Mesenchymal stem cell (in vitro differentiated cells and primary cell): Measurements from ENCODE around the gene FADD.
A peak's percentile ranks its signal among the peaks of the same experiment; 100 is the strongest.

Experiments used
- DNase-seq: peaks from one replicate; pipeline ENCODE4 v3.0.0-alpha.2; 2013
- H2AFZ ChIP-seq: one replicate; pipeline ENCODE4 v1.6.1; 2013; ENCODE audit warnings: low read depth, mild to moderate bottlenecking, control low read depth, inconsistent platforms, low read length, moderate library complexity
- H2AK5ac ChIP-seq: 2 replicates; pipeline ENCODE4 v1.6.1; 2013; ENCODE audit warnings: low read length, moderate library complexity, mild to moderate bottlenecking, inconsistent platforms; ENCODE audit not compliant: severe bottlenecking
- H2BK120ac ChIP-seq: one replicate; pipeline ENCODE4 v1.6.1; 2013; ENCODE audit warnings: low read depth, mild to moderate bottlenecking, inconsistent platforms, low read length, moderate library complexity
- H2BK12ac ChIP-seq, 2 experiments: one replicate each; pipeline ENCODE4 v1.6.1; 2013; ENCODE audit warnings: inconsistent platforms in 2 of 2, low read length in 2 of 2, mild to moderate bottlenecking in 2 of 2, moderate library complexity in 2 of 2, control low read depth in 1 of 2
- H2BK15ac ChIP-seq: one replicate; pipeline ENCODE4 v1.6.1; 2013; ENCODE audit warnings: mild to moderate bottlenecking, low read depth, inconsistent platforms; ENCODE audit not compliant: poor library complexity, severe bottlenecking
- H2BK5ac ChIP-seq: 2 replicates; pipeline ENCODE4 v1.6.1; 2013; ENCODE audit warnings: low read depth, mild to moderate bottlenecking, low read length, control low read depth, inconsistent platforms; ENCODE audit not compliant: poor library complexity, severe bottlenecking
- H3K14ac ChIP-seq, 2 experiments: one replicate each; pipeline ENCODE4 v1.6.1; 2013; ENCODE audit warnings: inconsistent platforms in 2 of 2, low read length in 2 of 2, control low read depth in 1 of 2, mild to moderate bottlenecking in 1 of 2, moderate library complexity in 1 of 2
- H3K18ac ChIP-seq, 2 experiments: one replicate each; pipeline ENCODE4 v1.6.1; 2013; ENCODE audit warnings: inconsistent platforms in 2 of 2, low read length in 2 of 2, control low read depth in 1 of 2, low read depth in 1 of 2, mild to moderate bottlenecking in 1 of 2
- H3K23ac ChIP-seq, 2 experiments: one replicate each; pipeline ENCODE4 v1.6.1; 2013; ENCODE audit warnings: inconsistent platforms in 2 of 2, low read length in 2 of 2, mild to moderate bottlenecking in 2 of 2, moderate library complexity in 2 of 2, control low read depth in 1 of 2
- H3K27ac ChIP-seq: 2 replicates; pipeline ENCODE4 v1.5.1; 2013; ENCODE audit warnings: mild to moderate bottlenecking, moderate library complexity, low read length, control low read depth, inconsistent platforms; ENCODE audit not compliant: poor library complexity, severe bottlenecking
- H3K27me3 ChIP-seq, 2 experiments: 2 replicates each; pipeline versions ENCODE4 v1.6.1 to v1.7.0; 2013; ENCODE audit warnings: low read length in 2 of 2, mild to moderate bottlenecking in 2 of 2, moderate library complexity in 2 of 2, control low read depth in 1 of 2, inconsistent platforms in 1 of 2; ENCODE audit not compliant: control insufficient read depth in 1 of 2, insufficient read depth in 1 of 2
- H3K36me3 ChIP-seq, 2 experiments: 2 replicates each; pipeline versions ENCODE4 v1.6.1 to v1.7.0; 2013; ENCODE audit warnings: low read length in 2 of 2, control low read depth in 1 of 2, inconsistent platforms in 1 of 2, low read depth in 1 of 2, mild to moderate bottlenecking in 1 of 2; ENCODE audit not compliant: insufficient read depth in 2 of 2, control insufficient read depth in 1 of 2
- H3K4ac ChIP-seq, 2 experiments: one replicate each; pipeline ENCODE4 v1.6.1; 2013; ENCODE audit warnings: inconsistent platforms in 2 of 2, low read length in 2 of 2, mild to moderate bottlenecking in 2 of 2, moderate library complexity in 2 of 2, control low read depth in 1 of 2, low read depth in 1 of 2
- H3K4me1 ChIP-seq: 2 replicates; pipeline ENCODE4 v1.6.1; 2013; ENCODE audit warnings: low read depth, low read length, control low read depth; ENCODE audit not compliant: control insufficient read depth, insufficient read depth
- H3K4me2 ChIP-seq: 2 replicates; pipeline ENCODE4 v1.6.1; 2013; ENCODE audit warnings: low read length, mild to moderate bottlenecking, inconsistent platforms; ENCODE audit not compliant: poor library complexity, severe bottlenecking
- H3K4me3 ChIP-seq, 2 experiments: 2 replicates each; pipeline versions ENCODE4 v1.5.1 to v1.7.0; 2013; ENCODE audit warnings: low read length in 2 of 2, mild to moderate bottlenecking in 2 of 2, control low read depth in 1 of 2, low read depth in 1 of 2; ENCODE audit not compliant: insufficient read depth in 1 of 2
- H3K79me1 ChIP-seq: replicated peaks from 2 replicates; pipeline ENCODE4 v1.6.1; 2013; ENCODE audit warnings: mild to moderate bottlenecking, control low read depth, low read length, inconsistent platforms; ENCODE audit not compliant: poor library complexity, severe bottlenecking
- H3K9ac ChIP-seq: 2 replicates; pipeline ENCODE4 v1.7.0; 2013; ENCODE audit warnings: mild to moderate bottlenecking, low read length, moderate library complexity
- H3K9me3 ChIP-seq: 2 replicates; pipeline ENCODE4 v1.7.0; 2013; ENCODE audit warnings: mild to moderate bottlenecking, low read length; ENCODE audit not compliant: control insufficient read depth
- H4K8ac ChIP-seq: one replicate; pipeline ENCODE4 v1.6.1; 2013; ENCODE audit warnings: inconsistent platforms, mild to moderate bottlenecking, low read length, moderate library complexity
- H4K91ac ChIP-seq: one replicate; pipeline ENCODE4 v1.6.1; 2013; ENCODE audit warnings: mild to moderate bottlenecking, low read length, inconsistent platforms
- WGBS: methylation state at CpG from one replicate; pipeline ENCODE4 v1.1.7; 2013; ENCODE audit warnings: mixed read lengths; 5-methylcytosine and 5-hydroxymethylcytosine counted together

FADD gene

DNA sequence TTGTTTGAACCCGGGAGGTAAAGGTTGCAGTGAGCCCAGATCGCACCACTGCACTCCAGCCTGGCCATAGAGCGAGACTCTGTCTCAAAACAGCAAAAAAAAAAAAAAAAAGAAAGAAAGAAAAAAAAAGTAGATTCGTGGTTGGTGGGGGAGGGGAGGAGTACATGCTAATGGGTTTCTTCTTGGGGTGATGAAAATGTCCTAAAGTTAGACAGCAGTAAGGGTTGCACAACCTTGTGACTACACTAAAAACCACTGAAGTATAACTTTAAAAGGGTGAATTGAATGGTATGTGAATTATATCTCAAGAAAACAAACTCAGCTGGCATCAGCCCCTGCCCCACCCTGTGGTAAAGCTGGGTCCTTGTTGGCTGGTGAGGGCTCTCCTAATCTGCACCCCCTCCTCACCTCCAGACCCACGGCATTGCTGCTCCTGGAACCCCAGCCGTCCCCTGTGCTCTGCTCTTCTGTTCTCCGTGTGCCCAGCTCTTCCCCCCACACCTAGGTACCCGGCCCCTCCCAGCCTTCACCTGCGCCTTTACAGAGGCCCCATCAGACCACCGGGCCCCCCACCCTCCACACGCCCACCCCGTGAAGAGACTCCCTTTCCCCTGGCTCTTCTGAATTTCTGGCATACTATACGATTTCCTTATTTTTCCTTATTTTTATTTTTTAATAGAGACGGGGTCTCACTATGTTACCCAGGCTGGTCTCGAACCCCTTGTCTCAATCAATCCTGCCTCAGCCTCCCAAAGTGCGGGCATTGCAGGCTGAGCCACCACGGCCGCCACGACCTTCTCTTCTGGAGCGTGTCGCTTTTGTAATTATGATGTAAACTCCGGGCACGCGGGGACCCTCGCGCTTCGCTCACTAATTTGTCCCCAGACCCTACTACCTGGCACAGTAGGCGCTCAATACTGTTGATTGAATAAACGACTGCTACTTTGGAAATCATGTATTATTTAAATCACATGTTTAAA, 924 bp upstream of the FADD start:
- H3K4me3 ChIP-seq = peak overlapping the region in 1 of 2 experiments; percentile 88
- no peak overlapping the region for H2BK15ac ChIP-seq
- peak overlapping the region; percentile 94 for H3K9ac ChIP-seq
- peak overlapping the region; percentile 86 for H4K8ac ChIP-seq
- H3K27me3 ChIP-seq = peaks cover 0 to 11% of the 10 kb centered on the region in 2 experiments
- H3K27ac ChIP-seq = no peak overlapping the region
- no peaks in the 10 kb centered on the region for H3K9me3 ChIP-seq
- WGBS = 84% methylated on average over 25 of the region's 29 CpGs
- no peak overlapping the region for H3K18ac ChIP-seq
- no peak overlapping the region for H2BK120ac ChIP-seq
- H2BK12ac ChIP-seq = no peak overlapping the region
- peak overlapping the region; percentile 83 for H2AFZ ChIP-seq
- peak; percentile 54 for DNase-seq
- H3K36me3 ChIP-seq = peaks cover 23 to 26% of the 10 kb centered on the region in 2 experiments
- peaks cover 28% of the 10 kb centered on the region for H3K4me1 ChIP-seq
- no peak overlapping the region for H2BK5ac ChIP-seq
- peak overlapping the region in 1 of 2 experiments; percentile 96 for H3K4ac ChIP-seq
- no peak overlapping the region for H3K14ac ChIP-seq
- H3K4me2 ChIP-seq = peak overlapping the region; percentile 88
- no peak overlapping the region for H3K23ac ChIP-seq
- H2AK5ac ChIP-seq = peak overlapping the region; percentile 39
- peaks cover 10% of the 10 kb centered on the region for H3K79me1 ChIP-seq
- H4K91ac ChIP-seq = no peak overlapping the region

DNA sequence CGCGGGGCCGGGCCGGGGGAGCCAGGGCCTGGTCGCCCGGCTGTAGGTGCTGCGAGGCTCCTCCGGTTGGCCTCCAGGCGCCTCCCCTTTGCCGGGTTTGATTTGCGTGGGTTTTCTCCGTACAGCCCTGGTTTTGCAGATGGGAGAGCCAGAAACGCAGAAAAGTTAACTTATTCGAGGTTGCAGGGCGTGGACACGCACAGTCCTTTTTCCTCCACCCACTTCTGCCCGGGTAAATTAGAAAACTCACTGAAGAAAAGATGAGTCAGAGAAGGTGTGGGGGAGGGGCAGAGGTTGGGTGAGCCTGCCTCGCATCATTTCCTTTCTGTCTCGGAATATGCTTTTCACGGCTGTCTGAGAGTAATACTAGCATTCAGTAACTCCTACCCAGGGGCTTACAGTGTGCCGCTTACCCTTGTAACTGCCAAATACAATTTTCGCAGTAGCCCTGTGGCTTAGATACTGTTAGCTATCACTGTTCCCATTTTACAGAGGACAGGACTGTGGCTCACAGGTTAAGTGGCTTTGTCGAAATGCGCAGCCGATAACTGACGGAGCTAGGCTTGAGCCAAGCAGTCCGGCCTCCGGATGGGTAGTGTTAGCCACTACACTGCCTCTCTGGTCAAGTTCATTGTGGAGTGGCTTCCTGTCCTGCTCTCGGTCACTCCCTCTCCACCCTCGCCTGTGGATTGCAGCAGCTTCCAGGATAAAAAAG, 812 bp downstream of the FADD start:
- H3K4me2 ChIP-seq = peak overlapping the region; percentile 74
- H2AK5ac ChIP-seq = peak overlapping the region; percentile 21
- peak overlapping the region; percentile 94 for H3K9ac ChIP-seq
- H4K8ac ChIP-seq = peak overlapping the region; percentile 96
- peak overlapping the region; percentile 90 for H2BK5ac ChIP-seq
- H3K27me3 ChIP-seq = peaks cover 0 to 11% of the 10 kb centered on the region in 2 experiments
- H2BK120ac ChIP-seq = peak overlapping the region; percentile 93
- peak overlapping the region; percentile 70 for H2AFZ ChIP-seq
- peak overlapping the region in 1 of 2 experiments; percentile 6 for H3K23ac ChIP-seq
- H3K4ac ChIP-seq = peak overlapping the region; percentile 99 to 100
- H3K4me3 ChIP-seq = peak overlapping the region; percentile 88 to 93
- peak overlapping the region; percentile 98 for H3K18ac ChIP-seq
- peaks cover 15% of the 10 kb centered on the region for H3K79me1 ChIP-seq
- H3K36me3 ChIP-seq = peaks cover 40 to 41% of the 10 kb centered on the region in 2 experiments
- H3K14ac ChIP-seq = peak overlapping the region in 1 of 2 experiments; percentile 99
- peak overlapping the region; percentile 96 for H4K91ac ChIP-seq
- peaks cover 38% of the 10 kb centered on the region for H3K4me1 ChIP-seq
- H2BK12ac ChIP-seq = peak overlapping the region in 1 of 2 experiments; percentile 75
- DNase-seq = peak; percentile 92
- H3K9me3 ChIP-seq = no peaks in the 10 kb centered on the region
- peak overlapping the region; percentile 86 for H3K27ac ChIP-seq
- under 1% methylated on average over 26 of the region's 30 CpGs for WGBS
- peak overlapping the region; percentile 75 for H2BK15ac ChIP-seq

DNA sequence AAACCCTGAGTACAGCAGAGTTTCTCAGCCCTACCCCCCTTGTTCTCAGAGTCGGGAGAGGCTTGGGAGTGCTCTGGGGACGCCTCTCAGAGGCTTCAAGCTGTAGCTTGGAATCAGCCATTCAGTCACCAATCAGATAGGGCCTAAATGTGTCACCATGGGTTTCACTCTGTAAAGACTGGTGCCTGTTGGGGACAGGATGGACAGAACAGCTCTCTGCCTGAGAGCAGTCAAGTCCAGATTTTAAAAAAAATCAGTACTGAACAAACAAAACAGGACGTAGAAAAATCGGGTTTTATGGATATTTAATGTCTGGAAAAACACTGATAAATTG, 1.3 kb downstream of the FADD start:
- H3K4me2 ChIP-seq = peak overlapping the region; percentile 74
- peak overlapping the region; percentile 58 to 63 for H3K18ac ChIP-seq
- no peak overlapping the region for H2AK5ac ChIP-seq
- no peak overlapping the region for H3K14ac ChIP-seq
- no peak overlapping the region for H4K8ac ChIP-seq
- WGBS = 25% methylated on average over 4 of the region's 4 CpGs
- peak overlapping the region; percentile 94 for H3K9ac ChIP-seq
- no peak overlapping the region for H4K91ac ChIP-seq
- no peak overlapping the region for H2BK120ac ChIP-seq
- H3K36me3 ChIP-seq = peaks cover 42 to 46% of the 10 kb centered on the region in 2 experiments
- H3K79me1 ChIP-seq = peaks cover 17% of the 10 kb centered on the region
- H3K27ac ChIP-seq = peak overlapping the region; percentile 86
- H2AFZ ChIP-seq = no peak overlapping the region
- peaks cover 0 to 7% of the 10 kb centered on the region in 2 experiments for H3K27me3 ChIP-seq
- no peak overlapping the region for H3K23ac ChIP-seq
- DNase-seq = no peak
- H3K4ac ChIP-seq = no peak overlapping the region
- H3K9me3 ChIP-seq = no peaks in the 10 kb centered on the region
- no peak overlapping the region for H2BK15ac ChIP-seq
- H3K4me3 ChIP-seq = peak overlapping the region; percentile 88 to 93
- H2BK12ac ChIP-seq = no peak overlapping the region
- no peak overlapping the region for H2BK5ac ChIP-seq
- peaks cover 38% of the 10 kb centered on the region for H3K4me1 ChIP-seq
